Measurements from ENCODE around the gene GAS7.

GAS7 gene

DNA sequence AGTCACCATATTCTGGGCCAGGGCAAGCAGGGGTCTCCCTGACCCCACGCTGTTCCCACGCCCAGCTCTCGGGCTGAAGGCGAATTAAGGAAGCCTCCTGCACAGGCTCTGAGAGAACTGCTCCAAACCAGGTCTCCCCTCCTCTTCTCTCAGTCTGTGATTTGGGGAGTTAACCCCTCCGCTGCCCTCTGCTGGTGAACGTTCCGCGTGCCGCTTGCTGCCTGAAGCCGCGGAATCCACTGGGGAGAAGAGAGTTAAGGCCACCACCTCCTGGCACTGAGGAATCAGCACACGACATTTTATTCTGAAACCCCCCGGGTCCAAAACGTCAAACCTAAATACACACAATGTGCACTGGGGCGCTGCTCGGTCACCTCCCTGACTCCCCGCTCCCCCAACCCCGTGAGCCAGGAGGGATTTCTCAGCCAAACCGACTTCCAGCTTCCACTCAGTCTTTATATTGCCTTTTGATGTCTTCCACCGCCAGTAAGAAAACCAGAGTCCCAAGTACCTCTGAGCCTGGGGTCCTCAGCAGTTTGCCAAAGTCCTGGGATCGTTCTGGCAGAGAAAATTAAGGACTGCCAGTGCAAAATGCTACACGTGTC, 238.9 kb downstream of the GAS7 start:
- Histone ChIP-seq H3K4me1 (ENCODE audit: insufficient read depth, low read length, severe bottlenecking) (no peaks in the 10 kb centered on the region), H4K20me1 (ENCODE audit: insufficient read depth, low read length) (no peaks in the 10 kb centered on the region), H3K9me2 (ENCODE audit: low read depth, low read length) (no peaks in the 10 kb centered on the region), H3K36me3 (ENCODE audit: insufficient read depth, low read length) (no peaks in the 10 kb centered on the region), H3K27me3 (ENCODE audit: insufficient read depth, low read length) (no peaks in the 10 kb centered on the region), H3K4me2 (ENCODE audit: low read length) (no peak overlapping the region), H3K79me2 (ENCODE audit: insufficient read depth, low read length) (no peaks in the 10 kb centered on the region), H3K9ac (ENCODE audit: low read length) (no peak overlapping the region), H3K27ac (ENCODE audit: low read depth, low read length, poor library complexity, severe bottlenecking) (no peak overlapping the region), H3K9me3 (ENCODE audit: low read length) (no peaks in the 10 kb centered on the region), H2AFZ (ENCODE audit: low read length) (no peak overlapping the region), H3F3A (ENCODE audit: insufficient read depth, low read length) (no peaks in the 10 kb centered on the region), H3K4me3 (ENCODE audit: low read depth, low read length, poor library complexity, severe bottlenecking) (no peak overlapping the region)
- TF ChIP-seq, protein P1, sequence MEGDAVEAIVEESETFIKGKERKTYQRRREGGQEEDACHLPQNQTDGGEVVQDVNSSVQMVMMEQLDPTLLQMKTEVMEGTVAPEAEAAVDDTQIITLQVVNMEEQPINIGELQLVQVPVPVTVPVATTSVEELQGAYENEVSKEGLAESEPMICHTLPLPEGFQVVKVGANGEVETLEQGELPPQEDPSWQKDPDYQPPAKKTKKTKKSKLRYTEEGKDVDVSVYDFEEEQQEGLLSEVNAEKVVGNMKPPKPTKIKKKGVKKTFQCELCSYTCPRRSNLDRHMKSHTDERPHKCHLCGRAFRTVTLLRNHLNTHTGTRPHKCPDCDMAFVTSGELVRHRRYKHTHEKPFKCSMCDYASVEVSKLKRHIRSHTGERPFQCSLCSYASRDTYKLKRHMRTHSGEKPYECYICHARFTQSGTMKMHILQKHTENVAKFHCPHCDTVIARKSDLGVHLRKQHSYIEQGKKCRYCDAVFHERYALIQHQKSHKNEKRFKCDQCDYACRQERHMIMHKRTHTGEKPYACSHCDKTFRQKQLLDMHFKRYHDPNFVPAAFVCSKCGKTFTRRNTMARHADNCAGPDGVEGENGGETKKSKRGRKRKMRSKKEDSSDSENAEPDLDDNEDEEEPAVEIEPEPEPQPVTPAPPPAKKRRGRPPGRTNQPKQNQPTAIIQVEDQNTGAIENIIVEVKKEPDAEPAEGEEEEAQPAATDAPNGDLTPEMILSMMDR (IDR thresholded peaks at IDR 0.05; ENCODE audit: low read length): peak; percentile 53; the same call in 1 of the 2 replicates
- no peak for TF ChIP-seq EZH2 (IDR thresholded peaks at IDR 0.05; ENCODE audit: borderline replicate concordance, low read length)

DNA sequence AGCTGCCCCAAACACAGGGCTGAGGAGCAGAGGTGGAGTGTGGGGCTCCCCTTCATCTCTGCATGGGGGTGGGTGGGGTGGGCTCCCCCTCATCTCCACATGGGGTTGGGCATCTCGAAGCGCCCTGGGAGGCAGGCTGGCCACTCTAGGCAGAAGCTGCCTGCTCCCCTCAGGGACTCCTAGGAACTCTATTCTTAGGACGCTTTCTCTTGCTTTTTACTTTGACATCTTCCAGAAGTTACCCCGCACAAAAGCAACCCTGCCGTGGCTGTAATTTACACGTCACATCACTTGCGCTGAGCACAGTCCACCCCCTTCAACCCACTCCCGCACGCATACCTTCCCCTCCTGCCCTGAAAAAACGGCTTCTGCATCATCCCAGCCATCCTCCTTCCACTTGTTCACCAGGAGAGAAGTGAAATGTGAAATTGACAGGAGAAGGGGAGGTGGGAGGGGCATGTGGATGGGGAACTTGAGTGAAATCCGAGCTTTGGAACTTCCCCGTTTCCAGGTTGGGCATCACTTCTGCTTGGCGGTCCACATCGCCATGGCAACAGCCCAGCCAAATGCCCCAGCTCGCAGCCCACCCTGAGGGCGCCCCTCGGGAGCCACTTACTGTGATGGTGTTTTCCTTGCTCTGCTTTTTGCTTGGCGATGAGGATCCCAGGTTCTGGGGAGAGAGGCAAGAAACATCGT, 239.7 kb downstream of the GAS7 start:
- TF ChIP-seq EZH2 (IDR thresholded peaks at IDR 0.05; ENCODE audit: borderline replicate concordance, low read length): no peak
- TF ChIP-seq, protein P1 (IDR thresholded peaks at IDR 0.05; ENCODE audit: low read length): no peak
- Histone ChIP-seq H4K20me1 (ENCODE audit: insufficient read depth, low read length) (no peaks in the 10 kb centered on the region), H3K9me2 (ENCODE audit: low read depth, low read length) (no peaks in the 10 kb centered on the region), H3K4me2 (ENCODE audit: low read length) (no peak overlapping the region), H2AFZ (ENCODE audit: low read length) (no peak overlapping the region), H3K9me3 (ENCODE audit: low read length) (no peaks in the 10 kb centered on the region), H3K36me3 (ENCODE audit: insufficient read depth, low read length) (no peaks in the 10 kb centered on the region), H3K4me1 (ENCODE audit: insufficient read depth, low read length, severe bottlenecking) (no peaks in the 10 kb centered on the region), H3F3A (ENCODE audit: insufficient read depth, low read length) (no peaks in the 10 kb centered on the region), H3K79me2 (ENCODE audit: insufficient read depth, low read length) (no peaks in the 10 kb centered on the region), H3K27ac (ENCODE audit: low read depth, low read length, poor library complexity, severe bottlenecking) (no peak overlapping the region), H3K4me3 (ENCODE audit: low read depth, low read length, poor library complexity, severe bottlenecking) (no peak overlapping the region), H3K27me3 (ENCODE audit: insufficient read depth, low read length) (no peaks in the 10 kb centered on the region), H3K9ac (ENCODE audit: low read length) (no peak overlapping the region)

DNA sequence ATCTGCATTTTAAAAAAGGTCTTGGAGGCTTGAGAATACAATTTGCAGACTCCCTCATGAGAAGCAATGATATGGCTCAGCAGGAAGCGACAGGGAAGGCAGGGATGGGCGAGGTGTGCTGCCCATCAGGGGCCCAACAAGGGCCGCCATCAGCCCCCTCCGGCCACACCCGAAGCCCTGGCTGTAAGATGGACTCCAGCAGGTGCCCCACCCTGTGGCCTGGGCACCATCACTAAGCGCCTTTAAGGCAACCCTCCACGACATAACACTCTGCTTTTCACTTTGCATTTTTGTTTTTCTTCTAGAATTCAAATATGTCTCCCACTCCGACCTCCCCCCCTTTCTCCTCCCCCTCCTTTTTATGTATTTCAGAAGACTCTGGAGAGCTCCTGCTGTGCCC, 241.2 kb downstream of the GAS7 start:
- Histone ChIP-seq H2AFZ (ENCODE audit: low read length) (no peak overlapping the region), H3K36me3 (ENCODE audit: insufficient read depth, low read length) (no peaks in the 10 kb centered on the region), H3K9me3 (ENCODE audit: low read length) (no peaks in the 10 kb centered on the region), H3K4me3 (ENCODE audit: low read depth, low read length, poor library complexity, severe bottlenecking) (no peak overlapping the region), H3K9ac (ENCODE audit: low read length) (no peak overlapping the region), H4K20me1 (ENCODE audit: insufficient read depth, low read length) (no peaks in the 10 kb centered on the region), H3K9me2 (ENCODE audit: low read depth, low read length) (no peaks in the 10 kb centered on the region), H3K4me2 (ENCODE audit: low read length) (no peak overlapping the region), H3K27ac (ENCODE audit: low read depth, low read length, poor library complexity, severe bottlenecking) (no peak overlapping the region), H3K79me2 (ENCODE audit: insufficient read depth, low read length) (no peaks in the 10 kb centered on the region), H3K4me1 (ENCODE audit: insufficient read depth, low read length, severe bottlenecking) (no peaks in the 10 kb centered on the region), H3F3A (ENCODE audit: insufficient read depth, low read length) (no peaks in the 10 kb centered on the region), H3K27me3 (ENCODE audit: insufficient read depth, low read length) (no peaks in the 10 kb centered on the region)
- TF ChIP-seq, protein P1 (IDR thresholded peaks at IDR 0.05; ENCODE audit: low read length): no peak
- TF ChIP-seq EZH2 (IDR thresholded peaks at IDR 0.05; ENCODE audit: borderline replicate concordance, low read length): no peak
